ENCODE results near the gene JAG2. TPM values are rescaled to one million over a fixed set of nuclear protein-coding genes. Genes with fewer than 3 reads are reported as not detected.

Gene JAG2
- total and polyA plus RNA-seq, 12 donors, result 18.5 to 45.5 (median 26.3) TPM

DNA sequence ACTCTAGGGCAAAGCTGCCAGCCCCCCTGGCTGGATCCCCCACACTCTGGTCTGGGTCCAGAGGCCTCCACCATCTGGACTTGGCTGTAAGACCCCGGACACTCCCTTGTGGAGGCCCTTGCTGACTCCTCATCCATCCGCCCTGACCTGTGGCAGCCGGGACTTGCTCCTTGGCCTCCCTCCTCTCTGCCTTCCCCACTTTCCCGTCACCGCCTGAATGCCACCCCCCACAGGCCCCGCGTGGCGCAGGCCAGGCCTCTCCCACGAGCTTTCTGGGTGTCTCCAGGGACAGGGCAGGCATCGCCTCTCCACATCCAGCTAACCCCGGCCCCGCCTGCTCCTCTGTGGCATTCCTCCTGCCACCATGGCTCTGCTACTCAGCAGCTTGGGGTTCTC lies 14.1 kb downstream of the JAG2 start:
- Histone ChIP-seq H3K27ac (peak overlapping the region in 9 of 10 donors; percentile 8 to 89 (median 82)), H3K4me3 (no peak overlapping the region), H3K4me1 (peaks cover 9 to 41% (median 30%) of the 10 kb centered on the region in 9 donors), H3K27me3 (no peaks in the 10 kb centered on the region), H3K9me3 (no peaks in the 10 kb centered on the region), H3K36me3 (peaks cover 0 to 29% (median 0%) of the 10 kb centered on the region in 9 donors)
- no peak for ATAC-seq
- intact Hi-C loops (cut with DNase I), result loop anchor here in 3 of 10 donors (5.0 kb wide), 2 partner anchors 43 to 62 kb away; no protein-coding TSS in a partner anchor
- TF ChIP-seq, protein P1, sequence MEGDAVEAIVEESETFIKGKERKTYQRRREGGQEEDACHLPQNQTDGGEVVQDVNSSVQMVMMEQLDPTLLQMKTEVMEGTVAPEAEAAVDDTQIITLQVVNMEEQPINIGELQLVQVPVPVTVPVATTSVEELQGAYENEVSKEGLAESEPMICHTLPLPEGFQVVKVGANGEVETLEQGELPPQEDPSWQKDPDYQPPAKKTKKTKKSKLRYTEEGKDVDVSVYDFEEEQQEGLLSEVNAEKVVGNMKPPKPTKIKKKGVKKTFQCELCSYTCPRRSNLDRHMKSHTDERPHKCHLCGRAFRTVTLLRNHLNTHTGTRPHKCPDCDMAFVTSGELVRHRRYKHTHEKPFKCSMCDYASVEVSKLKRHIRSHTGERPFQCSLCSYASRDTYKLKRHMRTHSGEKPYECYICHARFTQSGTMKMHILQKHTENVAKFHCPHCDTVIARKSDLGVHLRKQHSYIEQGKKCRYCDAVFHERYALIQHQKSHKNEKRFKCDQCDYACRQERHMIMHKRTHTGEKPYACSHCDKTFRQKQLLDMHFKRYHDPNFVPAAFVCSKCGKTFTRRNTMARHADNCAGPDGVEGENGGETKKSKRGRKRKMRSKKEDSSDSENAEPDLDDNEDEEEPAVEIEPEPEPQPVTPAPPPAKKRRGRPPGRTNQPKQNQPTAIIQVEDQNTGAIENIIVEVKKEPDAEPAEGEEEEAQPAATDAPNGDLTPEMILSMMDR (IDR thresholded peaks at IDR 0.05), result no peak
- WGBS, 2 donors, result 50 to 69% methylated on average over 12 of the region's 12 CpGs
- peak in 1 of 2 donors; percentile 15 for DNase-seq

DNA sequence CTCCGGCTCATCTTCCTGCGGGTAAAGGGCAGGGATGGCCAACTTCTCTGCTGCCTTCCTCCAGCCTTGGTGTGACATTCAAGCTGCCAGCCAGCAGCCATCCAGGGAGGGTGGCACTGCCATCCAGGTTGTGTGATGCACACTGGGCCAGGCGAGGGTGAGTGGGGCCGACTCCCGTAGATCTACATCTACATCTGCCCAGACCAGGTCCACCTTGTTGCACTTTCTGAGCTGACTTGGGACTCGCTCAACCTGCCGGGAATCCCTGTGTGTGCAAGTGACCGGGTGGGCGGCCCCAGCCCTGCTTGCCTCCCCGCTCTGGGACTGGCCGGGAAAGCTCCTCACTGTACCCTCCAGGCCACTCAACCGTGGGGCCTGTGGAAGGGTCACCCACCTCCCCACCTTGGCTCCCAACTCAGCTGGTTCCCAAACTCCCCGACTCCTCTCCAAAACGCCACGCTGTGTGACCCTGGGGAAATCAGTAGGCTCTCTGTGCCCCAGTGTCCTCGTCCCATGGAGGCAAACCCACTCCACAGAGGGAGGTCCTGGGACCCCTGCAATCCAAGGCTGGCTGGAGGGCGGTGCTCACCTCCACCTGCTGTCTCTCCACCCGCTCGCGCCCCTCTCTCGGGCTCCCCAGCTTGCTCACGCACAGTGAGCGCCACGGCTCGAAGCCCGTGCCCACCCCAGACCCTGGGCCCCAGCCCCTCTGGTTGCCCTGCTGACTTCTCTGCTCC lies 14.7 kb downstream of the JAG2 start:
- WGBS, 2 donors, result 81 to 85% methylated on average over 26 of the region's 26 CpGs
- intact Hi-C loops (cut with DNase I), result loop anchor here in 3 of 10 donors (5.0 kb wide), 2 partner anchors 43 to 62 kb away; no protein-coding TSS in a partner anchor
- peak overlapping the region; percentile 8 to 89 (median 80) for H3K27ac ChIP-seq

DNA sequence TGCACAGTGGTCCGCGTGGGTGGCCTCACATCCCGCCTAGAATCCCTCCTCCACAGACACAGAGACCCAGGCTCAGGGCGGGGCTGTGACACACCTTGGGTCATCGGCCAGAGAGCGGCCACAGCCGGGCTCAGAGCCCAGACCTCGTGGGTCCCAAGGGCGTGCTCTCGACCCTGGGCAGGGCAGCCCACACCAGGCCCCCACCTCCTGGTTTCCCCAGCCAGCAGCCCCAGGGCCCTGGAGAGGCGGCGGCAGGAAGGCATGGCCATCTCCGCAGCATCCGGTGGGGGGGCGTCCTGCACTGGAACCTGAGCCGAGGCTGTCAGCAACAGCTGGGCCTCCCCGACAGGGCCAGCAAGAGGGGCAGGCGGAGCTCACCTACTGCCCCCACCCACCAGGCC lies 15.2 kb downstream of the JAG2 start:
- H3K9me3 ChIP-seq, result no peaks in the 10 kb centered on the region
- 41 to 61% methylated on average over 16 to 18 of the region's 18 CpGs for WGBS, 2 donors
- peak overlapping the region; percentile 8 to 89 (median 80) for H3K27ac ChIP-seq
- intact Hi-C loops (cut with DNase I), result loop anchor here in 3 of 10 donors (5.0 kb wide), 2 partner anchors 44 to 61 kb away; no protein-coding TSS in a partner anchor
- ATAC-seq (peak; percentile 63 to 91 (median 82)), DNase-seq (peak; percentile 68 to 77)
- H3K4me3 ChIP-seq, result no peak overlapping the region
- TF ChIP-seq, protein P1 (IDR thresholded peaks at IDR 0.05), result no peak
- peaks cover 0 to 38% (median 0%) of the 10 kb centered on the region in 9 donors for H3K36me3 ChIP-seq
- no peaks in the 10 kb centered on the region for H3K27me3 ChIP-seq
- H3K4me1 ChIP-seq, result peaks cover 9 to 41% (median 30%) of the 10 kb centered on the region in 9 donors

More for the DNA sequence above, 14.7 kb downstream of the JAG2 start:
- no peaks in the 10 kb centered on the region for H3K27me3 ChIP-seq
- H3K36me3 ChIP-seq, result peaks cover 0 to 33% (median 0%) of the 10 kb centered on the region in 9 donors
- TF ChIP-seq, protein P1 (IDR thresholded peaks at IDR 0.05), result no peak
- peak in 1 of 8 donors; percentile 2 for ATAC-seq
- peak in 1 of 2 donors; percentile 18 for DNase-seq
- no peak overlapping the region for H3K4me3 ChIP-seq
- no peaks in the 10 kb centered on the region for H3K9me3 ChIP-seq
- H3K4me1 ChIP-seq, result peaks cover 9 to 41% (median 30%) of the 10 kb centered on the region in 9 donors

DNA sequence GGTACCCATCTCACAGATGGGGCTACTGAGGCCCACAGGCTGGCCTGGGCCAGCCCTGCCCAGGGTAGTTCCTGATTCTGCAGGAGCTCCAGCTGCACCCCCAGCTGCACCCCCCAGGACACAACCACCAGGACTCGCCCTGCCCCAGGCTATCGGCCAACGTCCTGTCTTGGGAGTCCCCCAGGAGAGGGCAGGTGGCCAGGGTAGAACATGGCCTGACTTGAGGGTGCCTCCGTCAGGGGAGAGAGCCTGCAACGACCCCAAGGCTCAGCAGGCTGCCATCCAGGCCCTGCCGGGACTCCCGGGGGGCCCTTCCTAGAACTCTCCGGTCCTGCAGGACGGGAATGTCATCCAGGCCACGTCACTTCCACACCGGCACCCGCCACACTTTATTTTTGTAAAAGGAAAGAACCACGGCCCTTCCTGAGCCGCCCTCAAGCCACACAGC lies 15.8 kb downstream of the JAG2 start:
- 39 to 58% methylated on average over 14 of the region's 14 CpGs for WGBS, 2 donors
- Histone ChIP-seq H3K27ac (peak overlapping the region; percentile 56 to 89 (median 80)), H3K4me1 (peaks cover 9 to 41% (median 30%) of the 10 kb centered on the region in 9 donors)

More for the DNA sequence above, 15.8 kb downstream of the JAG2 start:
- DNase-seq (peak; percentile 44 to 58), ATAC-seq (peak; percentile 15 to 79 (median 68))
- Histone ChIP-seq H3K4me3 (peak overlapping the region in 3 of 10 donors; percentile 4 to 17 (median 7)), H3K9me3 (no peaks in the 10 kb centered on the region), H3K27me3 (no peaks in the 10 kb centered on the region), H3K36me3 (peaks cover 0 to 44% (median 3%) of the 10 kb centered on the region in 9 donors)
- TF ChIP-seq, protein P1 (IDR thresholded peaks at IDR 0.05), result no peak
- intact Hi-C loops (cut with DNase I), result loop anchor here in 3 of 10 donors (5.0 kb wide), 2 partner anchors 44 to 61 kb away; no protein-coding TSS in a partner anchor
